A204.1 (cell line): Measurements from ENCODE around the gene DCTN3.

Source experiments
- FAIRE-seq: peaks from 2 replicates; lab custom pipeline; 2012; peaks lifted over from hg19 to GRCh38; lab: Jason Lieb, UNC

The DCTN3 gene

GRCh38 chr9:34590381-34591247 lies 29.7 kb downstream of the DCTN3 start:
- FAIRE-seq: no peak

GRCh38 chr9:34589636-34590380 lies 30.5 kb downstream of the DCTN3 start, which contains the start of gene CNTFR:
Gene CNTFR (minus strand): TSS chr9:34589724. CDS start chr9:34568981, 20,743 bp downstream.
- no peak for FAIRE-seq

- no peak for FAIRE-seq
Observed at GRCh38 chr9:34588671-34589635, 31.3 kb downstream of the DCTN3 start.

- no peak for FAIRE-seq
Observed at GRCh38 chr9:34587271-34587670, 33.0 kb downstream of the DCTN3 start.

GRCh38 chr9:34585946-34586669 lies 34.2 kb downstream of the DCTN3 start:
- no peak for FAIRE-seq

GRCh38 chr9:34584970-34585369 lies 35.3 kb downstream of the DCTN3 start:
- no peak for FAIRE-seq

GRCh38 chr9:34582787-34583186 lies 37.5 kb downstream of the DCTN3 start:
- no peak for FAIRE-seq

- FAIRE-seq: no peak
Observed at GRCh38 chr9:34581318-34581717, 39.0 kb downstream of the DCTN3 start.

GRCh38 chr9:34580358-34580757 lies 39.9 kb downstream of the DCTN3 start:
- FAIRE-seq: no peak

- no peak for FAIRE-seq
Observed at GRCh38 chr9:34579808-34580163, 40.5 kb downstream of the DCTN3 start.

- no peak for FAIRE-seq
Observed at GRCh38 chr9:34579104-34579807, 41.0 kb downstream of the DCTN3 start.

GRCh38 chr9:34578241-34579103 lies 41.8 kb downstream of the DCTN3 start:
- no peak for FAIRE-seq

- FAIRE-seq: no peak
Observed at GRCh38 chr9:34577400-34578240, 42.7 kb downstream of the DCTN3 start.

GRCh38 chr9:34576597-34577399 lies 43.5 kb downstream of the DCTN3 start:
- no peak for FAIRE-seq

- no peak for FAIRE-seq
Observed at GRCh38 chr9:34575862-34576596, 44.3 kb downstream of the DCTN3 start.

GRCh38 chr9:34575241-34575640 lies 45.1 kb downstream of the DCTN3 start:
- FAIRE-seq: no peak

GRCh38 chr9:34574571-34574970 lies 45.7 kb downstream of the DCTN3 start:
- no peak for FAIRE-seq
